SK-N-SH (cell line): Measurements from ENCODE around the gene TUBA3E.
A peak's percentile ranks its signal among the peaks of the same experiment; 100 is the strongest.
"Not testable (repeated sequence)": the region's sequence is repeated elsewhere in the genome, so short reads cannot be mapped to it uniquely, and the experiment has no call there.

ENCODE experiments used
- CTCF ChIP-seq: fragments of 200-600 bp; sonication (generic); IDR thresholded peaks from 2 replicates; pipeline ENCODE4 v1.6.1; 2017; ENCODE audit warnings: antibody characterized with exemption, mild to moderate bottlenecking, moderate library complexity
- GABPA ChIP-seq: IDR thresholded peaks from 2 replicates; pipeline ENCODE4 v1.4.0; 2012; ENCODE audit warnings: low read depth, mild to moderate bottlenecking
- MAX ChIP-seq: IDR thresholded peaks from 2 replicates; pipeline ENCODE4 v1.4.0; 2012; ENCODE audit warnings: low read depth
- MXI1 ChIP-seq: IDR thresholded peaks from 2 replicates; pipeline ENCODE4 v1.6.1; 2012; ENCODE audit warnings: mild to moderate bottlenecking, low read depth, low read length, improper control_type of control experiment
- POLR2AphosphoS5 ChIP-seq: IDR thresholded peaks from 2 replicates; pipeline ENCODE4 v1.6.1; 2012; ENCODE audit warnings: low read depth, low read length
- REST ChIP-seq: IDR thresholded peaks from 2 replicates; pipeline ENCODE4 v1.6.1; 2012; ENCODE audit warnings: mild to moderate bottlenecking, low read depth, low read length, moderate library complexity
- TAF1 ChIP-seq: IDR thresholded peaks from 2 replicates; pipeline ENCODE4 v1.6.1; 2012; ENCODE audit warnings: low read depth, mild to moderate bottlenecking, low read length, moderate library complexity, borderline replicate concordance
- USF1 ChIP-seq: IDR thresholded peaks from 2 replicates; pipeline ENCODE4 v1.4.0; 2012; ENCODE audit warnings: low read depth, borderline replicate concordance

- TF ChIP-seq MXI1, TAF1, USF1, REST, MAX, POLR2AphosphoS5, GABPA: not testable (repeated sequence)
- peak; percentile 59 for TF ChIP-seq CTCF
Measured at GRCh38 chr2:130155956-130156623, 42.1 kb downstream of the TUBA3E start.
